ENCODE data around the gene NAPB. TPM values are rescaled to one million over a fixed set of nuclear protein-coding genes. Genes with fewer than 3 reads are reported as not detected.

Gene NAPB
- total RNA-seq, 4 donors from 2014 or later, result 10.9 to 16.1 (median 13.6) TPM

GRCh38 chr20:23387118-23387443, 34.2 kb downstream of the NAPB start:
- Histone ChIP-seq H3K9me3 (no peaks in the 10 kb centered on the region), H3K36me3 (peaks cover 0 to 90% (median 0%) of the 10 kb centered on the region in 3 donors), H3K4me1 (peaks cover 0 to 4% (median 0%) of the 10 kb centered on the region in 4 donors), H3K27me3 (no peaks in the 10 kb centered on the region), H3K4me3 (no peak overlapping the region), H3K27ac (no peak overlapping the region)
- no peak for DNase-seq (ENCODE audit: low spot score in 2 of 2)
- WGBS, 2 donors, result 93 to 96% methylated on average over 3 of the region's 3 CpGs
- no peak for TF ChIP-seq EP300 (IDR thresholded peaks at IDR 0.05)
- no peak for TF ChIP-seq POLR2A (IDR thresholded peaks at IDR 0.05)
- TF ChIP-seq CTCF (IDR thresholded peaks at IDR 0.05), result no peak

GRCh38 chr20:23386304-23387117, 34.8 kb downstream of the NAPB start:
- Histone ChIP-seq H3K27ac (no peak overlapping the region), H3K9me3 (no peaks in the 10 kb centered on the region), H3K27me3 (no peaks in the 10 kb centered on the region), H3K4me3 (no peak overlapping the region), H3K4me1 (peaks cover 0 to 4% (median 0%) of the 10 kb centered on the region in 4 donors), H3K36me3 (peaks cover 0 to 90% (median 0%) of the 10 kb centered on the region in 3 donors)
- whole genome bisulfite sequencing, 2 donors, result 67 to 75% methylated on average over 6 of the region's 6 CpGs
- TF ChIP-seq CTCF (IDR thresholded peaks at IDR 0.05) (no peak), POLR2A (IDR thresholded peaks at IDR 0.05) (no peak), EP300 (IDR thresholded peaks at IDR 0.05) (no peak)
- DNase-seq (ENCODE audit: low spot score in 2 of 2), result no peak

GRCh38 chr20:23381876-23382275, 39.4 kb downstream of the NAPB start:
- DNase-seq (ENCODE audit: low spot score in 2 of 2), result no peak
- Histone ChIP-seq H3K9me3 (no peaks in the 10 kb centered on the region), H3K27me3 (no peaks in the 10 kb centered on the region), H3K27ac (no peak overlapping the region), H3K36me3 (peaks cover 0 to 87% (median 0%) of the 10 kb centered on the region in 3 donors), H3K4me1 (peaks cover 0 to 4% (median 0%) of the 10 kb centered on the region in 4 donors), H3K4me3 (no peak overlapping the region)
- no peak for TF ChIP-seq POLR2A (IDR thresholded peaks at IDR 0.05)
- no peak for TF ChIP-seq EP300 (IDR thresholded peaks at IDR 0.05)
- no peak for TF ChIP-seq CTCF (IDR thresholded peaks at IDR 0.05)

- TF ChIP-seq EP300 (IDR thresholded peaks at IDR 0.05) (no peak), CTCF (IDR thresholded peaks at IDR 0.05) (no peak), POLR2A (IDR thresholded peaks at IDR 0.05) (no peak)
- Histone ChIP-seq H3K9me3 (no peaks in the 10 kb centered on the region), H3K27ac (no peak overlapping the region), H3K4me1 (no peaks in the 10 kb centered on the region), H3K4me3 (no peak overlapping the region), H3K27me3 (no peaks in the 10 kb centered on the region), H3K36me3 (peaks cover 0 to 86% (median 0%) of the 10 kb centered on the region in 3 donors)
- DNase-seq (ENCODE audit: low spot score in 2 of 2), result no peak
Observed at GRCh38 chr20:23379772-23380171, 41.5 kb downstream of the NAPB start.

GRCh38 chr20:23375827-23376226, 45.5 kb downstream of the NAPB start:
- peaks cover 0 to 87% (median 0%) of the 10 kb centered on the region in 3 donors for H3K36me3 ChIP-seq

More at GRCh38 chr20:23375827-23376226, 45.5 kb downstream of the NAPB start:
- Histone ChIP-seq H3K9me3 (no peaks in the 10 kb centered on the region), H3K4me3 (no peak overlapping the region), H3K27me3 (no peaks in the 10 kb centered on the region), H3K4me1 (no peaks in the 10 kb centered on the region), H3K27ac (no peak overlapping the region)
- 93 to 96% methylated on average over 5 of the region's 5 CpGs for WGBS, 2 donors
- DNase-seq (ENCODE audit: low spot score in 2 of 2), result no peak
- TF ChIP-seq EP300 (IDR thresholded peaks at IDR 0.05), result no peak
- TF ChIP-seq POLR2A (IDR thresholded peaks at IDR 0.05), result no peak
- no peak for TF ChIP-seq CTCF (IDR thresholded peaks at IDR 0.05)
